Sigmoid colon (tissue), 4 donors: Measurements from ENCODE around the gene TGFB1I1.
"Not testable (repeated sequence)": the region's sequence is repeated elsewhere in the genome, so short reads cannot be mapped to it uniquely, and the experiment has no call there.

Experiments
- CTCF ChIP-seq, 4 experiments: fragments of 450-650 bp in 3 of 4; fragments of 200-600 bp in 1 of 4; IDR thresholded peaks; one replicate each; pipeline ENCODE4 v1.5.1; 2016 to 2019; ENCODE audit warnings: antibody characterized with exemption in 4 of 4, mild to moderate bottlenecking in 3 of 4, moderate library complexity in 2 of 4
- EP300 ChIP-seq, 4 donors: sonication (generic); formaldehyde crosslinking; IDR thresholded peaks; one replicate each; pipeline ENCODE4 v1.6.1; 2017; ENCODE audit warnings: antibody characterized with exemption in 4 of 4
- POLR2A ChIP-seq, 2 donors: fragments of 450-650 bp; IDR thresholded peaks; one replicate each; pipeline ENCODE4 v1.6.1; 2016; ENCODE audit warnings: antibody characterized with exemption in 2 of 2, mild to moderate bottlenecking in 2 of 2, moderate library complexity in 2 of 2

GRCh38 chr16:31445931-31446330, 26.0 kb upstream of the TGFB1I1 start:
- TF ChIP-seq CTCF, POLR2A, EP300 (IDR thresholded peaks at IDR 0.05): not testable (repeated sequence)
